ENCODE results near the gene PCDH9.

DNA sequence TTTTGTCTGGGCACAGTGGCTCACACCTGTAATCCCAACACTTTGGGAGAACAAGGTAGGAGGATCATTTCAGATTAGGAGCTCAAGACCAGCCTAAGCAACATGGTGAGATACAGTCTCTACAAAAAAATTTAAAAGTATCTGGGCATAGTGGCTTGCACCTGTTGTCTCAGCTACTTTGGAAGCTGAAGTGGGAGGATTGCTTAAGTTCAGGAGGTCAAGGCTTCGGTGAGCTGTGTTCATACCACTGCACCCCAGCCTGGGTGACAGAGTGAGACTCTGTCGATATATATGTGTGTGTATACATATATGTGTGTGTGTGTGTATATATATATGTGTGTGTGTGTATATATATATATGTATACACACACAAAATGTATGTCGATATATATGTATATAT lies 833.0 kb downstream of the PCDH9 start:
- no peak for TF ChIP-seq POLR2A (IDR thresholded peaks at IDR 0.05; ENCODE audit: insufficient read depth in 1 of 2, low read depth in 2 of 2, low read length in 2 of 2)
- TF ChIP-seq SRSF1 (optimal IDR thresholded peaks at IDR 0.05; ENCODE audit: low read depth, low read length) = no peak
- TF ChIP-seq ZNF232 (CRISPR knock-in tag; IDR thresholded peaks at IDR 0.05; ENCODE audit: borderline replicate concordance) = no peak
- no peak for TF ChIP-seq ATRX (CRISPR knock-in tag; IDR thresholded peaks at IDR 0.05; ENCODE audit: borderline replicate concordance)
- TF ChIP-seq ISX (CRISPR knock-in tag; conservative IDR thresholded peaks at IDR 0.05) = no peak
